Caco-2 (cell line): ENCODE data around the gene EME2. TPM values are rescaled to one million over a fixed set of nuclear protein-coding genes. Genes with fewer than 3 reads are reported as not detected.
A peak's percentile ranks its signal among the peaks of the same experiment; 100 is the strongest.

ENCODE experiments used
- BruUV-seq: library from RNA; stranded (reverse); fragments of 400-500 nt; replicated peaks from 2 replicates; lab custom pipeline; 2021; lab: Mats Ljungman, UMichigan
- CTCF ChIA-PET: fragments of 300-600 bp; sonication (Branson Sonifier 250); formaldehyde crosslinking; loops from one replicate; lab custom pipeline; 2022; ENCODE audit warnings: antibody characterized with exemption; lab: Charles Lee
- POLR2A ChIA-PET: fragments of 300-600 bp; sonication (Branson Sonifier 250); formaldehyde crosslinking; loops from one replicate; lab custom pipeline; 2022; ENCODE audit warnings: antibody characterized with exemption; lab: Charles Lee
- DNase-seq, 2 experiments: peaks; one replicate each; pipeline versions ENCODE4 v3.0.0 to v3.0.0-alpha.2; 2020 to 2022
- H3K27me3 ChIP-seq: replicated peaks from 2 replicates; pipeline ENCODE4 v1.6.0; 2011; ENCODE audit warnings: low read length; ENCODE audit not compliant: control insufficient read depth, insufficient read depth
- H3K36me3 ChIP-seq: 2 replicates; pipeline ENCODE4 v1.5.1; 2011; ENCODE audit warnings: low read length; ENCODE audit not compliant: control insufficient read depth, insufficient read depth
- H3K4me1 ChIP-seq: fragments of 250-450 bp; sonication (Bioruptor Pico); 2 replicates; pipeline ENCODE4 v1.5.1; 2020; ENCODE audit warnings: mild to moderate bottlenecking
- H3K4me3 ChIP-seq: 2 replicates; pipeline ENCODE4 v1.5.1; 2011; ENCODE audit warnings: low read depth, mild to moderate bottlenecking, control low read depth, low read length
- H3K9me3 ChIP-seq: fragments of 250-450 bp; sonication (Bioruptor Pico); 2 replicates; pipeline ENCODE4 v1.5.1; 2020; ENCODE audit warnings: mild to moderate bottlenecking, moderate library complexity
- H3K27ac Mint-ChIP-seq: one replicate; pipeline ENCODE4 v1.8.0; 2022; ENCODE audit warnings: mixed read lengths; ENCODE audit not compliant: unreplicated experiment
- H3K27me3 Mint-ChIP-seq: one replicate; pipeline ENCODE4 v1.8.0; 2022; ENCODE audit warnings: mixed read lengths; ENCODE audit not compliant: insufficient read depth, unreplicated experiment
- H3K36me3 Mint-ChIP-seq: one replicate; pipeline ENCODE4 v1.8.0; 2022; ENCODE audit warnings: mild to moderate bottlenecking, mixed read lengths; ENCODE audit not compliant: insufficient read depth, unreplicated experiment
- H3K4me1 Mint-ChIP-seq: one replicate; pipeline ENCODE4 v1.8.0; 2022; ENCODE audit warnings: low read depth, mixed read lengths; ENCODE audit not compliant: unreplicated experiment
- H3K4me3 Mint-ChIP-seq: one replicate; pipeline ENCODE4 v1.8.0; 2022; ENCODE audit warnings: mild to moderate bottlenecking, moderate library complexity, mixed read lengths; ENCODE audit not compliant: unreplicated experiment
- H3K9me3 Mint-ChIP-seq: one replicate; pipeline ENCODE4 v1.8.0; 2022; ENCODE audit warnings: mixed read lengths; ENCODE audit not compliant: unreplicated experiment
- CTCF ChIP-seq, 2 experiments: fragments of 200-600 bp in 1 of 2; IDR thresholded peaks; 1 replicate in 1 of 2; 2 replicates in 1 of 2; pipeline versions ENCODE4 v1.5.1 to v1.8.0; 2011 to 2022; ENCODE audit warnings: antibody characterized with exemption in 1 of 2, control low read depth in 1 of 2, inconsistent platforms in 1 of 2, low read depth in 1 of 2, low read length in 1 of 2, mild to moderate bottlenecking in 1 of 2, moderate library complexity in 1 of 2; ENCODE audit not compliant: insufficient read depth in 1 of 2, severe bottlenecking in 1 of 2, unreplicated experiment in 1 of 2
- intact Hi-C: fragments of 100-400 bp; cut with micrococcal nuclease; formaldehyde crosslinking; loops from one replicate; pipeline ENCODE4 v1.10.0; 2022; ENCODE audit not compliant: unreplicated experiment
- total RNA-seq: library from RNA; stranded (reverse); gene quantifications from 2 replicates; pipeline ENCODE4 v1.2.3, GENCODE V29; 2022

EME2 gene
- total RNA-seq, 1 experiment from 2014 or later, result 24.1 TPM

GRCh38 chr16:1782408-1783264, 10.0 kb downstream of the EME2 start, which contains the start of the genes NUBP2 and SPSB3:
NUBP2 (plus strand) TSS chr16:1782960; CDS start chr16:1783021, 61 bp downstream.
SPSB3 (minus strand) TSS chr16:1782571; CDS start chr16:1781483, 1,088 bp downstream.
- Mint-ChIP-seq H3K9me3 (no peaks in the 10 kb centered on the region), H3K4me1 (peaks cover 8% of the 10 kb centered on the region), H3K27ac (peak within 1 kb of the TSS; percentile 81), H3K36me3 (peaks cover 62% of the 10 kb centered on the region), H3K4me3 (peak within 1 kb of the TSS; percentile 86), H3K27me3 (no peaks in the 10 kb centered on the region)
- CTCF ChIA-PET, result interaction anchor here (0.6 to 1.6 kb wide), 11 partner anchors 9 to 358 kb away, joined by 3 to 14 read pairs (median 4); partner anchors contain the start of genes EME2, IGFALS, JPT2 and MAPK8IP3
- peak in 1 of 2 experiments; percentile 19 for TF ChIP-seq CTCF (IDR thresholded peaks at IDR 0.05; ENCODE audit: insufficient read depth in 1 of 2, low read depth in 1 of 2, low read length in 1 of 2, severe bottlenecking in 1 of 2, unreplicated experiment in 1 of 2)
- BruUV-seq, result no TSS peak
- H3K4me1 ChIP-seq, result peaks cover 7% of the 10 kb centered on the region
- H3K27me3 ChIP-seq, result no peaks in the 10 kb centered on the region
- POLR2A ChIA-PET, result interaction anchor here (0.6 to 1.8 kb wide), 13 partner anchors 8 to 1087 kb away, joined by 3 to 36 read pairs (median 6); partner anchors contain the start of genes CRAMP1, EME2, FAHD1 and HAGH
- peaks cover 2% of the 10 kb centered on the region; the same call in 1 of the 2 replicates for H3K36me3 ChIP-seq
- intact Hi-C loops, result loop anchor here (1.0 to 5.0 kb wide), 2 partner anchors 9 to 40 kb away; partner anchors contain the start of gene MRPS34
- peak within 1 kb of the TSS; percentile 93 for H3K4me3 ChIP-seq
- no peaks in the 10 kb centered on the region for H3K9me3 ChIP-seq
- peak; percentile 99 to 100 for DNase-seq

GRCh38 chr16:1784977-1785845, 12.6 kb downstream of the EME2 start:
- H3K36me3 Mint-ChIP-seq, result peaks cover 55% of the 10 kb centered on the region
- Histone ChIP-seq H3K27me3 (no peaks in the 10 kb centered on the region), H3K4me1 (peaks cover 7% of the 10 kb centered on the region), H3K36me3 (peaks cover 2% of the 10 kb centered on the region; the same call in 1 of the 2 replicates), H3K9me3 (no peaks in the 10 kb centered on the region), H3K4me3 (no peak overlapping the region)
- BruUV-seq, result no TSS peak
- H3K4me1 Mint-ChIP-seq, result peaks cover 8% of the 10 kb centered on the region
- peak overlapping the region; percentile 29 for H3K4me3 Mint-ChIP-seq
- no peaks in the 10 kb centered on the region for H3K9me3 Mint-ChIP-seq
- intact Hi-C loops, result loop anchor here (5.0 kb wide), 1 partner anchor 37 kb away; no protein-coding TSS in a partner anchor
- POLR2A ChIA-PET, result no interaction called here
- no peaks in the 10 kb centered on the region for H3K27me3 Mint-ChIP-seq
- TF ChIP-seq CTCF (IDR thresholded peaks at IDR 0.05; ENCODE audit: insufficient read depth in 1 of 2, low read depth in 1 of 2, low read length in 1 of 2, severe bottlenecking in 1 of 2, unreplicated experiment in 1 of 2), result no peak
- CTCF ChIA-PET, result no interaction called here
- DNase-seq, result no peak
- H3K27ac Mint-ChIP-seq, result no peak overlapping the region

DNA sequence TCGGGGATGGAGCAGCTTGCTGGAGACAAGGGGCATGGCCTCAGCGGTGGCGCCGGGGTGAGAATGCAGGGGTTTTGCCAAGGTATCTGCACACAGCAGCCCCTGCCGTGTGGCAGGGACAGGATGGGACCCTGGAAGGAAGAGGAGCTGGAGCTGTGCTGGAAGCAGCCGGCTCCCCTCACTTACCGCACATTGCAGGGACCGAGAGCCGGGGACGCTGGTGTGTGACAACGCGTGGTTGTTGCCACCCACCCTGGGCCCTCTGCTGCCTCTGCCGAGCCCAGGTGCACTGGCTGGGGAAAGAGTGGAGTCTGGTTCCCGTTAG, 13.2 kb downstream of the EME2 start:
- H3K4me3 Mint-ChIP-seq, result no peak overlapping the region
- no peaks in the 10 kb centered on the region for H3K27me3 Mint-ChIP-seq
- no peaks in the 10 kb centered on the region for H3K9me3 Mint-ChIP-seq
- CTCF ChIA-PET, result no interaction called here
- peaks cover 8% of the 10 kb centered on the region for H3K4me1 Mint-ChIP-seq
- Histone ChIP-seq H3K9me3 (no peaks in the 10 kb centered on the region), H3K4me1 (peaks cover 7% of the 10 kb centered on the region; the same call in 1 of the 2 replicates), H3K4me3 (no peak overlapping the region), H3K27me3 (no peaks in the 10 kb centered on the region), H3K36me3 (peaks cover 2% of the 10 kb centered on the region; the same call in 1 of the 2 replicates)
- no peak for TF ChIP-seq CTCF (IDR thresholded peaks at IDR 0.05; ENCODE audit: insufficient read depth in 1 of 2, low read depth in 1 of 2, low read length in 1 of 2, severe bottlenecking in 1 of 2, unreplicated experiment in 1 of 2)
- BruUV-seq, result no TSS peak
- peaks cover 49% of the 10 kb centered on the region for H3K36me3 Mint-ChIP-seq
- intact Hi-C loops, result no loop called here
- H3K27ac Mint-ChIP-seq, result no peak overlapping the region
- POLR2A ChIA-PET, result no interaction called here
- DNase-seq, result no peak
